HCT116 (cell line): ENCODE data around the gene P2RY13.

ENCODE experiments used
- JUND ChIP-seq: IDR thresholded peaks from 2 replicates; pipeline ENCODE4 v1.6.1; 2012
- POLR2A ChIP-seq: IDR thresholded peaks from 2 replicates; pipeline ENCODE4 v1.7.0; 2011; ENCODE audit warnings: borderline replicate concordance; ENCODE audit not compliant: insufficient read depth, insufficient read length; ENCODE audit errors: extremely low read depth
- SP1 ChIP-seq: IDR thresholded peaks from 2 replicates; pipeline ENCODE4 v1.6.1; 2012; ENCODE audit warnings: low read depth
- ZFX ChIP-seq: fragments of 450-650 bp; IDR thresholded peaks from 2 replicates; pipeline ENCODE4 v1.6.1; 2017
- ZNF274 ChIP-seq: fragments of 200-500 bp; sonication (Bioruptor generic); IDR thresholded peaks from 2 replicates; pipeline ENCODE4 v1.6.1; 2014; ENCODE audit warnings: mild to moderate bottlenecking, low read depth, low read length, inconsistent platforms
- TF ChIP-seq, protein P1 (sequence below), 3 experiments: fragments of 200-600 bp in 1 of 3; sonication (generic) in 1 of 3; IDR thresholded peaks in 2 of 3; conservative IDR thresholded peaks in 1 of 3; 2 replicates each; pipeline ENCODE4 v1.5.1; 2012 to 2017; ENCODE audit warnings: low read depth in 2 of 3, low read length in 2 of 3, antibody characterized with exemption in 1 of 3, borderline replicate concordance in 1 of 3, control low read depth in 1 of 3, mild to moderate bottlenecking in 1 of 3, mixed read lengths in 1 of 3, mixed run types in 1 of 3, moderate library complexity in 1 of 3; ENCODE audit not compliant: insufficient read depth in 1 of 3
- TF ChIP-seq, protein P2 (sequence below): IDR thresholded peaks from 2 replicates; pipeline ENCODE4 v1.6.1; 2012

DNA sequence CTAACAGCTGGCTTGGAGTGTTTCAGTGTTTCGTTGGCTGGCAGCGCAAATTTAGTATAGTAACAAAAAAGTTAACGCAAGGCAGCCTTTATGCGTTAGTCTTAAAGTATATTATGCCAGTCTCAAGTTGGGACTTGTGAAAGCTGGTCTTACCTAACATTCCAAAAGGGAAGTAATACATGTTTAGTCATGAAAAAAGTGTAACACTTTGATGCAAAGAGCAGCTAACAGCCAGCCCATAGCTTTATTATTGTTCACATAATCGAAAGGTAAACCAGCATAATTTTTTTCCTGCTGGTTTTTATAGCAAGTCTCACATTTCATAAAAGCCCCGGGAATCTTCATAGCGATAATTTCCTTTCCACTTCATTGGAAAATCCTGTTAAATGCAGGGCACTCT is 10.4 kb downstream of the P2RY13 start:
- TF ChIP-seq, protein P1, sequence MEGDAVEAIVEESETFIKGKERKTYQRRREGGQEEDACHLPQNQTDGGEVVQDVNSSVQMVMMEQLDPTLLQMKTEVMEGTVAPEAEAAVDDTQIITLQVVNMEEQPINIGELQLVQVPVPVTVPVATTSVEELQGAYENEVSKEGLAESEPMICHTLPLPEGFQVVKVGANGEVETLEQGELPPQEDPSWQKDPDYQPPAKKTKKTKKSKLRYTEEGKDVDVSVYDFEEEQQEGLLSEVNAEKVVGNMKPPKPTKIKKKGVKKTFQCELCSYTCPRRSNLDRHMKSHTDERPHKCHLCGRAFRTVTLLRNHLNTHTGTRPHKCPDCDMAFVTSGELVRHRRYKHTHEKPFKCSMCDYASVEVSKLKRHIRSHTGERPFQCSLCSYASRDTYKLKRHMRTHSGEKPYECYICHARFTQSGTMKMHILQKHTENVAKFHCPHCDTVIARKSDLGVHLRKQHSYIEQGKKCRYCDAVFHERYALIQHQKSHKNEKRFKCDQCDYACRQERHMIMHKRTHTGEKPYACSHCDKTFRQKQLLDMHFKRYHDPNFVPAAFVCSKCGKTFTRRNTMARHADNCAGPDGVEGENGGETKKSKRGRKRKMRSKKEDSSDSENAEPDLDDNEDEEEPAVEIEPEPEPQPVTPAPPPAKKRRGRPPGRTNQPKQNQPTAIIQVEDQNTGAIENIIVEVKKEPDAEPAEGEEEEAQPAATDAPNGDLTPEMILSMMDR (IDR thresholded peaks at IDR 0.05 in 2 of 3, conservative IDR thresholded peaks at IDR 0.05 in 1 of 3; ENCODE audit: borderline replicate concordance in 1 of 3, insufficient read depth in 1 of 3, low read depth in 2 of 3, low read length in 2 of 3) = no peak
- TF ChIP-seq ZFX (no peak), SP1 (no peak), JUND (no peak), POLR2A (no peak), ZNF274 (no peak)
- TF ChIP-seq, protein P2, sequence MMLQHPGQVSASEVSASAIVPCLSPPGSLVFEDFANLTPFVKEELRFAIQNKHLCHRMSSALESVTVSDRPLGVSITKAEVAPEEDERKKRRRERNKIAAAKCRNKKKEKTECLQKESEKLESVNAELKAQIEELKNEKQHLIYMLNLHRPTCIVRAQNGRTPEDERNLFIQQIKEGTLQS = no peak
